Stimulated activated CD8-positive, alpha-beta memory T cell treated with anti-CD3 and anti-CD28 coated beads, Interleukin-12 subunit alpha, Interleukin-12 subunit beta, amount 100 ng/mL, for 24 hours (primary cell): ENCODE results near the gene BLID.

ENCODE experiments used
- DNase-seq: peaks from one replicate; pipeline ENCODE4 v3.0.0-alpha.2; 2020; ENCODE audit errors: extremely low read depth

The BLID gene

GRCh38 chr11:122140500-122140899, 24.5 kb upstream of the BLID start:
- DNase-seq, result no peak

- DNase-seq, result no peak
Observed at GRCh38 chr11:122139595-122139866, 23.5 kb upstream of the BLID start.

- DNase-seq, result no peak
Observed at GRCh38 chr11:122138744-122139594, 23.0 kb upstream of the BLID start.

GRCh38 chr11:122137078-122137793, 21.2 kb upstream of the BLID start:
- DNase-seq, result no peak

GRCh38 chr11:122131126-122131525, 15.1 kb upstream of the BLID start:
- DNase-seq, result no peak

- no peak for DNase-seq
Observed at GRCh38 chr11:122128146-122128545, 12.1 kb upstream of the BLID start.

- DNase-seq, result no peak
Observed at GRCh38 chr11:122127020-122127419, 11.0 kb upstream of the BLID start.

GRCh38 chr11:122126024-122126688, 10.1 kb upstream of the BLID start:
- no peak for DNase-seq

- DNase-seq, result no peak
Observed at GRCh38 chr11:122123263-122123929, 7.4 kb upstream of the BLID start.

- DNase-seq, result no peak
Observed at GRCh38 chr11:122122179-122122578, 6.2 kb upstream of the BLID start.

- no peak for DNase-seq
Observed at GRCh38 chr11:122120096-122120495, 4.1 kb upstream of the BLID start.

GRCh38 chr11:122116591-122116990, 576 bp upstream of the BLID start:
- DNase-seq, result no peak

- no peak for DNase-seq
Observed at GRCh38 chr11:122114976-122115375, 1.0 kb downstream of the BLID start.

- DNase-seq, result no peak
Observed at GRCh38 chr11:122113836-122114825, 1.9 kb downstream of the BLID start.

- DNase-seq, result no peak
Observed at GRCh38 chr11:122112470-122113365, 3.3 kb downstream of the BLID start.

- DNase-seq, result no peak
Observed at GRCh38 chr11:122109932-122110331, 6.1 kb downstream of the BLID start.

- no peak for DNase-seq
Observed at GRCh38 chr11:122108828-122109227, 7.2 kb downstream of the BLID start.

GRCh38 chr11:122108192-122108799, 7.7 kb downstream of the BLID start:
- DNase-seq, result no peak

GRCh38 chr11:122107566-122107965, 8.4 kb downstream of the BLID start:
- no peak for DNase-seq

GRCh38 chr11:122107045-122107444, 9.0 kb downstream of the BLID start:
- no peak for DNase-seq
